ENCODE data around the gene ATP6V1A. TPM values are rescaled to one million over a fixed set of nuclear protein-coding genes. Genes with fewer than 3 reads are reported as not detected.

Gene ATP6V1A
- total RNA-seq, 1 experiment from 2014 or later = 73.4 TPM

DNA sequence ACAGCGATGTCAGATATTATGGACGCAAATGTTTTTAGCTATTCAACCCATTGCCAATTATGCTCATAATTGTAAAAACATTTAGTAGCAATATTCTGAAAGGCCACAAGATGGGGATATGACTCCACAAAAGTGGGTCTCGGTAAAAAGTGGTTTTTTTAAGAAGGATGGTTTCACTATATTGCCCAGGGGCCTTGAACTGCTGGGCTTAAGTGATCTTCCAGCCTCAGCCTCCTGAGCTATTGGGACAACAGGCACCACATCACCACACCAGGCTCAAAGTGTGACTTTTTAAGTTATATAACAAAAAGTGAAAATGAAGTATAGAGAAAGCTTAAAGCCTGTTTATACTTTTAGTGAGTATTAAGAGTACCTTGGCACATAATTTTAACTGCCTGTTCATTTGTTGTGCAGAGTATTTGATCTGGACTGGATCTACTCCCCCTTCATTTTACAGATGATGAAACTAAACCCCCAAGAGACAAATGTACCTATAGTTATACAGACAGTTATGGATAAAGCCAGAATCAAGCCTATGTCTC is 10.2 kb upstream of the ATP6V1A start:
- no peak overlapping the region for H3K4ac ChIP-seq (ENCODE audit: low read depth, low read length)
- no peak overlapping the region for H3K23ac ChIP-seq (ENCODE audit: insufficient read length, low read depth, low read length)
- no peak overlapping the region for H3K56ac ChIP-seq (ENCODE audit: insufficient read length, low read depth, low read length)
- H3K27me3 ChIP-seq (ENCODE audit: insufficient read depth, low read length) = no peaks in the 10 kb centered on the region
- no peaks in the 10 kb centered on the region for H3K27me3 Mint-ChIP-seq (ENCODE audit: low read depth)
- no peaks in the 10 kb centered on the region for H3K4me1 ChIP-seq (ENCODE audit: insufficient read depth, low read length)
- no peak overlapping the region for H4K8ac ChIP-seq (replicated peaks; ENCODE audit: insufficient read length, low read depth, low read length)
- no peak overlapping the region for H2BK120ac ChIP-seq (ENCODE audit: low read depth, low read length, poor library complexity, severe bottlenecking)
- H3K4me2 ChIP-seq (ENCODE audit: insufficient read depth, insufficient read length, low read length) = no peak overlapping the region
- H4K5ac ChIP-seq (ENCODE audit: insufficient read length, low read depth, low read length) = no peak overlapping the region
- no peak overlapping the region for H3K14ac ChIP-seq (ENCODE audit: insufficient read depth, low read length)
- H2BK20ac ChIP-seq (ENCODE audit: low read depth, low read length, poor library complexity, severe bottlenecking) = no peak overlapping the region
- no peak overlapping the region for H3T11ph ChIP-seq (ENCODE audit: low read length)
- no peak overlapping the region for H3K9ac ChIP-seq (ENCODE audit: extremely low read depth, insufficient read length, low read length)
- no peaks in the 10 kb centered on the region for H3K79me1 ChIP-seq (ENCODE audit: insufficient read depth, low read depth, low read length, poor library complexity, severe bottlenecking)
- H3K4me3 Mint-ChIP-seq = no peak overlapping the region
- no peak overlapping the region for H2BK5ac ChIP-seq (ENCODE audit: insufficient read length, low read length)
- no peak overlapping the region for H2AFZ ChIP-seq (ENCODE audit: low read length)
- peak overlapping the region in 2 of 3 experiments; percentile 2 to 71; a peak in 5 of 7 replicates for H3K27ac Mint-ChIP-seq
- no peak overlapping the region for H3K27ac ChIP-seq (ENCODE audit: insufficient read length, low read depth, low read length)
- H3K79me2 ChIP-seq (ENCODE audit: insufficient read depth, low read length) = peaks cover 61% of the 10 kb centered on the region
- no peaks in the 10 kb centered on the region for H3K9me3 ChIP-seq (ENCODE audit: control insufficient read depth, low read depth, low read length)
- no peaks in the 10 kb centered on the region for H3K23me2 ChIP-seq (ENCODE audit: insufficient read length, low read depth, low read length, poor library complexity, severe bottlenecking)
- TF ChIP-seq, protein P1, sequence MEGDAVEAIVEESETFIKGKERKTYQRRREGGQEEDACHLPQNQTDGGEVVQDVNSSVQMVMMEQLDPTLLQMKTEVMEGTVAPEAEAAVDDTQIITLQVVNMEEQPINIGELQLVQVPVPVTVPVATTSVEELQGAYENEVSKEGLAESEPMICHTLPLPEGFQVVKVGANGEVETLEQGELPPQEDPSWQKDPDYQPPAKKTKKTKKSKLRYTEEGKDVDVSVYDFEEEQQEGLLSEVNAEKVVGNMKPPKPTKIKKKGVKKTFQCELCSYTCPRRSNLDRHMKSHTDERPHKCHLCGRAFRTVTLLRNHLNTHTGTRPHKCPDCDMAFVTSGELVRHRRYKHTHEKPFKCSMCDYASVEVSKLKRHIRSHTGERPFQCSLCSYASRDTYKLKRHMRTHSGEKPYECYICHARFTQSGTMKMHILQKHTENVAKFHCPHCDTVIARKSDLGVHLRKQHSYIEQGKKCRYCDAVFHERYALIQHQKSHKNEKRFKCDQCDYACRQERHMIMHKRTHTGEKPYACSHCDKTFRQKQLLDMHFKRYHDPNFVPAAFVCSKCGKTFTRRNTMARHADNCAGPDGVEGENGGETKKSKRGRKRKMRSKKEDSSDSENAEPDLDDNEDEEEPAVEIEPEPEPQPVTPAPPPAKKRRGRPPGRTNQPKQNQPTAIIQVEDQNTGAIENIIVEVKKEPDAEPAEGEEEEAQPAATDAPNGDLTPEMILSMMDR (conservative IDR thresholded peaks at IDR 0.05) = peak; percentile 64
- no peaks in the 10 kb centered on the region for H4K20me1 ChIP-seq (ENCODE audit: control insufficient read depth, insufficient read depth, insufficient read length)
- no CpG with 5 or more reads among the region's 3 CpGs for WGBS (ENCODE audit: extremely low coverage, insufficient read length, low lambda C conversion rate)
- H2AK5ac ChIP-seq (ENCODE audit: insufficient read length, low read length) = no peak overlapping the region
- no peak overlapping the region for H4K91ac ChIP-seq (ENCODE audit: insufficient read length, low read depth, low read length)
- no peak overlapping the region for H2BK12ac ChIP-seq (ENCODE audit: insufficient read length, low read depth, low read length)
- H3K4me1 Mint-ChIP-seq = peaks cover 62 to 64% of the 10 kb centered on the region in 2 experiments
- no peak for DNase-seq
- H3K36me3 Mint-ChIP-seq (ENCODE audit: insufficient read depth in 1 of 3, low read depth in 3 of 3) = peaks cover 3 to 15% (median 7%) of the 10 kb centered on the region in 3 experiments; a peak in 5 of 7 replicates
- no peak overlapping the region for H3K18ac ChIP-seq (ENCODE audit: insufficient read length, low read depth, low read length)
- no peaks in the 10 kb centered on the region for H3K9me3 Mint-ChIP-seq
- H2BK15ac ChIP-seq (ENCODE audit: low read depth, low read length) = no peak overlapping the region
